NCI-H146 (cell line): ENCODE data around the gene RNF112.
"Not testable (repeated sequence)": the region's sequence is repeated elsewhere in the genome, so short reads cannot be mapped to it uniquely, and the experiment has no call there.

Experiments
- DNase-seq: peaks from one replicate; lab custom pipeline; 2025; lab: John Stamatoyannopoulos, UW

Gene RNF112

GRCh38 chr17:19448341-19449268, 37.6 kb downstream of the RNF112 start:
- no peak for DNase-seq

- DNase-seq: no peak
Observed at GRCh38 chr17:19449656-19450055, 38.6 kb downstream of the RNF112 start.

GRCh38 chr17:19453296-19453695, 42.3 kb downstream of the RNF112 start:
- DNase-seq: no peak

- DNase-seq: no peak
Observed at GRCh38 chr17:19454074-19454473, 43.0 kb downstream of the RNF112 start.

GRCh38 chr17:19456016-19456927, 45.2 kb downstream of the RNF112 start:
- DNase-seq: no peak

GRCh38 chr17:19457046-19457445, 46.0 kb downstream of the RNF112 start:
- no peak for DNase-seq

GRCh38 chr17:19457830-19458271, 46.8 kb downstream of the RNF112 start:
- DNase-seq: no peak

- not testable (repeated sequence) for DNase-seq
Observed at GRCh38 chr17:19458481-19458880, 47.4 kb downstream of the RNF112 start.

- not testable (repeated sequence) for DNase-seq
Observed at GRCh38 chr17:19459018-19459655, 48.1 kb downstream of the RNF112 start.

GRCh38 chr17:19460700-19461099, 49.7 kb downstream of the RNF112 start:
- DNase-seq: peak; percentile 15

GRCh38 chr17:19461116-19461515, 50.1 kb downstream of the RNF112 start:
- DNase-seq: peak; percentile 54

- DNase-seq: no peak
Observed at GRCh38 chr17:19461681-19462080, 50.6 kb downstream of the RNF112 start.

GRCh38 chr17:19462456-19463035, 51.5 kb downstream of the RNF112 start:
- not testable (repeated sequence) for DNase-seq

GRCh38 chr17:19464031-19465026, 53.3 kb downstream of the RNF112 start:
- no peak for DNase-seq
